ENCODE measurements around the gene CAPRIN1. TPM values are rescaled to one million over a fixed set of nuclear protein-coding genes. Genes with fewer than 3 reads are reported as not detected.
A peak's percentile ranks its signal among the peaks of the same experiment; 100 is the strongest.

Gene CAPRIN1
- total and polyA plus RNA-seq, 4 donors: 65.6 to 285 (median 119) TPM

DNA sequence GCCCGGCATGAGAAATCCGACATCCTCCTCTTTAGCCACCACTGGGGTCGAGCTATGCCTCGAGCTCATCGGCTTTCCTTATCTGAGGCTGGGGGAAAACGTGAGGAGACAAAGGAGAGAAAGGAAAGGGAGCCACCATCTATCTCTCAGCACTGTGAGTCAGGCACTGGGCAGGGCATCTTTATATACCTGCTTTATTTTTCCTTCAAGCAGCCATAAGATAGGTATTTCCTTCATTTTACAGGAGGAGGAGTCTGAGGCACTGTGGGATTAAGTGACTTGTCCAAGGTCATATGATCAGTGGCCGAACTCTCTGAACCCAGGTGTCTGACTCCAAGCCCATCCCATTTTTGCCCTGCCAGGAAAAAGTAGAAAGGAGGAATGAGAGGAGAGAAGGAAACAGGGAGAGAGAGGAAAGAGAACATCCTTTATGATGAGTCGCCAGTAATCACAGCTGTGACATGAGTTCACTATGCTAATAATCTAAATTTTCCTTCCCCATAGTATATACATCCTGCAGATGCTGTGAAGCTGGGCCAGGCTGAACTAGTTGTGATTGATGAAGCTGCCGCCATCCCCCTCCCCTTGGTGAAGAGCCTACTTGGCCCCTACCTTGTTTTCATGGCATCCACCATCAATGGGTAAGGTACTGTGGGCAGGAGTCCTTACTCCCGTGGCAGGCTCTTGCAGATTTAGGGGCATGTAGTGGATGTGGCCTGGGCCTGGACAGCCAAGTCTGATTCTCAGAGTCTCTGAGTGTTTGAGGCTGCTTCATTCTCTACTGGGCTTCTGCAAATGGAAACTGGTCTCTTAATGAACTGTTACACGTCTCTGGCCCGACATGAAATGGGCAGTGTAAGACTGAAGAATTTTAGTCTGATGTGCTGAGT, 75.7 kb downstream of the CAPRIN1 start:
- H3K27me3 ChIP-seq (ENCODE audit: control insufficient read depth in 3 of 3, insufficient read depth in 3 of 3, low read length in 2 of 3): no peaks in the 10 kb centered on the region
- no peaks in the 10 kb centered on the region for H3K4me1 ChIP-seq (ENCODE audit: control insufficient read depth in 5 of 5, insufficient read depth in 5 of 5, low read length in 5 of 5)
- peaks cover 0 to 2% (median 0%) of the 10 kb centered on the region in 4 donors for H3K9me3 ChIP-seq (ENCODE audit: control insufficient read depth in 4 of 4, insufficient read depth in 3 of 4, low read length in 3 of 4)
- WGBS, 2 donors: 88% methylated on average over 12 of the region's 12 CpGs
- DNase-seq (peak in 1 of 3 donors; percentile 2), ATAC-seq (ENCODE audit: insufficient read depth, low FRiP score) (no peak)
- TF ChIP-seq, protein P1, sequence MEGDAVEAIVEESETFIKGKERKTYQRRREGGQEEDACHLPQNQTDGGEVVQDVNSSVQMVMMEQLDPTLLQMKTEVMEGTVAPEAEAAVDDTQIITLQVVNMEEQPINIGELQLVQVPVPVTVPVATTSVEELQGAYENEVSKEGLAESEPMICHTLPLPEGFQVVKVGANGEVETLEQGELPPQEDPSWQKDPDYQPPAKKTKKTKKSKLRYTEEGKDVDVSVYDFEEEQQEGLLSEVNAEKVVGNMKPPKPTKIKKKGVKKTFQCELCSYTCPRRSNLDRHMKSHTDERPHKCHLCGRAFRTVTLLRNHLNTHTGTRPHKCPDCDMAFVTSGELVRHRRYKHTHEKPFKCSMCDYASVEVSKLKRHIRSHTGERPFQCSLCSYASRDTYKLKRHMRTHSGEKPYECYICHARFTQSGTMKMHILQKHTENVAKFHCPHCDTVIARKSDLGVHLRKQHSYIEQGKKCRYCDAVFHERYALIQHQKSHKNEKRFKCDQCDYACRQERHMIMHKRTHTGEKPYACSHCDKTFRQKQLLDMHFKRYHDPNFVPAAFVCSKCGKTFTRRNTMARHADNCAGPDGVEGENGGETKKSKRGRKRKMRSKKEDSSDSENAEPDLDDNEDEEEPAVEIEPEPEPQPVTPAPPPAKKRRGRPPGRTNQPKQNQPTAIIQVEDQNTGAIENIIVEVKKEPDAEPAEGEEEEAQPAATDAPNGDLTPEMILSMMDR (IDR thresholded peaks at IDR 0.05; ENCODE audit: control extremely low read depth, extremely low read depth): no peak
- H3K4me3 ChIP-seq: no peak overlapping the region
- no peak overlapping the region for H3K27ac ChIP-seq (ENCODE audit: low read depth in 1 of 2, low read length in 1 of 2)
- peaks cover 39 to 57% (median 43%) of the 10 kb centered on the region in 4 donors for H3K36me3 ChIP-seq (ENCODE audit: control insufficient read depth in 4 of 4, insufficient read depth in 4 of 4, low read length in 4 of 4)
- H3K9ac ChIP-seq (ENCODE audit: insufficient read depth in 1 of 2, low read length in 2 of 2): no peak overlapping the region

DNA sequence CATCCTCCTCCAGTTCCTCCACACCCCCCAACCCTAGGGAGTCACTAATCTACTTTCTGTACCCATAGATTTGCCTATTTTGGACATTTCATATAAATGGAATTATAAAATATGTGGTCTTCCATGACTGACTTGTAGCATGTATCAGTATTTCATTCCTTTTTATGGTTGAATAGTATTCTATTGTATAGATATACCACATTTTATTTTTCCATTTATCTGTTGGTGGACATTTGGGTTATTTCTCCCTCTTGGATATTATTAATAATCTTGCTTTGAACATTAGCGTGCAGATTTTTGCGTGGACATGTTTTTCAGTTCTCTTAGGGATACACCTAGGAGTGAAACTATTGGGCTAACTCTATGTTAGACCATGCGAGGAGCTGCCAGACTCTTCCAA, 77.3 kb downstream of the CAPRIN1 start:
- no peaks in the 10 kb centered on the region for H3K4me1 ChIP-seq (ENCODE audit: control insufficient read depth in 5 of 5, insufficient read depth in 5 of 5, low read length in 5 of 5)
- H3K36me3 ChIP-seq (ENCODE audit: control insufficient read depth in 4 of 4, insufficient read depth in 4 of 4, low read length in 4 of 4): peaks cover 36 to 48% (median 41%) of the 10 kb centered on the region in 4 donors
- no peak overlapping the region for H3K27ac ChIP-seq (ENCODE audit: low read depth in 1 of 2, low read length in 1 of 2)
- no peak for DNase-seq
- no peak overlapping the region for H3K9ac ChIP-seq (ENCODE audit: insufficient read depth in 1 of 2, low read length in 2 of 2)
- H3K27me3 ChIP-seq (ENCODE audit: control insufficient read depth in 3 of 3, insufficient read depth in 3 of 3, low read length in 2 of 3): no peaks in the 10 kb centered on the region
- TF ChIP-seq, protein P1 (IDR thresholded peaks at IDR 0.05; ENCODE audit: control extremely low read depth, extremely low read depth): no peak
- no peak overlapping the region for H3K4me3 ChIP-seq
- peaks cover 0 to 2% (median 0%) of the 10 kb centered on the region in 4 donors for H3K9me3 ChIP-seq (ENCODE audit: control insufficient read depth in 4 of 4, insufficient read depth in 3 of 4, low read length in 3 of 4)
- ATAC-seq (ENCODE audit: insufficient read depth, low FRiP score): no peak
- 98% methylated on average over 3 of the region's 3 CpGs for WGBS, 2 donors

DNA sequence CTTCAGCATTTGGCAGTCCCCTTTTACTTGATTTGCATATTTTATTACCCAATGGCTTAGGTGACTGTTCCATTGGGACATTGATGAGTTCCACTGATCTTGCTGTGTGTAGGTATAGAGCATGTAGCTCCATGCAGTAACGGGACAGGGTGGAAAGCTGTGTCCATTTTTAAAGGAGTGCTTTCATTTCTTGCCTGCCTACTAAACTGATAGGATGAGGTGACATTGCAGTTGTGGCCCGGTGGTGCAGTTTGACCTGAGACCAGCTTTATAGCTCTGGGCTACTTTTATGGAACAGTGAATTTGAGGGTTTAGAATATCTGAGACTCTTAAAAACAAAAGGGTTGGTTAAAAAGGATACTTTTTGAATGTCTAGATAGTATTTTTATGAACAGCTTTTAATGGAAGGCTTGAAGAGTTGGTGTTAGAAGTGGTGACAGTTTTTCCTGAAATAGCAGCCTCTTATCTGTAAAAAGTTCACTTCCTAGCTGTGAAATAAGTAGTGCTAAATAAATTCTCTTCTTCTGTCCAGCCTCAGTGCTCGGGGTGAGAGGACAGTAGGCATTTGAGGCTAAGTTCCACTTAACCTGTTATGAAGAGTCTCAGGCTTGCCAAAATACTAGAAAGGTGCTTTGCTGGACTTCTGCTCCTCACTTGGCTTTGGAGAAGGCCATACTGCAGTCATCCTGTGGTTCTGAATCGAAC, 80.9 kb downstream of the CAPRIN1 start:
- WGBS, 2 donors: 93 to 97% methylated on average over 4 of the region's 4 CpGs
- H3K9ac ChIP-seq (ENCODE audit: insufficient read depth in 1 of 2, low read length in 2 of 2): no peak overlapping the region
- H3K9me3 ChIP-seq (ENCODE audit: control insufficient read depth in 4 of 4, insufficient read depth in 3 of 4, low read length in 3 of 4): peaks cover 0 to 2% (median 0%) of the 10 kb centered on the region in 4 donors
- DNase-seq (no peak), ATAC-seq (ENCODE audit: insufficient read depth, low FRiP score) (no peak)
- no peak overlapping the region for H3K4me3 ChIP-seq
- no peaks in the 10 kb centered on the region for H3K4me1 ChIP-seq (ENCODE audit: control insufficient read depth in 5 of 5, insufficient read depth in 5 of 5, low read length in 5 of 5)
- H3K27me3 ChIP-seq (ENCODE audit: control insufficient read depth in 3 of 3, insufficient read depth in 3 of 3, low read length in 2 of 3): no peaks in the 10 kb centered on the region
- peaks cover 39 to 56% (median 52%) of the 10 kb centered on the region in 4 donors for H3K36me3 ChIP-seq (ENCODE audit: control insufficient read depth in 4 of 4, insufficient read depth in 4 of 4, low read length in 4 of 4)
- TF ChIP-seq, protein P1 (IDR thresholded peaks at IDR 0.05; ENCODE audit: control extremely low read depth, extremely low read depth): no peak
- H3K27ac ChIP-seq (ENCODE audit: low read depth in 1 of 2, low read length in 1 of 2): no peak overlapping the region
